HG02973 (cell line): ENCODE measurements around the gene LGR5.
"Not testable (repeated sequence)": the region's sequence is repeated elsewhere in the genome, so short reads cannot be mapped to it uniquely, and the experiment has no call there.

Experiments used
- ATAC-seq: cut with Tn5 transposase; IDR thresholded peaks from one replicate; pipeline ENCODE4 v1.9.1; 2021; ENCODE audit warnings: moderate library complexity; ENCODE audit not compliant: unreplicated experiment

LGR5 gene

GRCh38 chr12:71472441-71472911, 32.9 kb downstream of the LGR5 start:
- ATAC-seq = no peak

GRCh38 chr12:71474791-71475190, 35.2 kb downstream of the LGR5 start:
- no peak for ATAC-seq

GRCh38 chr12:71475280-71475679, 35.7 kb downstream of the LGR5 start:
- ATAC-seq = no peak

- no peak for ATAC-seq
Measured at GRCh38 chr12:71476513-71476912, 36.9 kb downstream of the LGR5 start.

- ATAC-seq = no peak
Measured at GRCh38 chr12:71477609-71478008, 38.0 kb downstream of the LGR5 start.

GRCh38 chr12:71478270-71478669, 38.7 kb downstream of the LGR5 start:
- no peak for ATAC-seq

GRCh38 chr12:71484272-71484905, 44.8 kb downstream of the LGR5 start:
- ATAC-seq = no peak

- not testable (repeated sequence) for ATAC-seq
Measured at GRCh38 chr12:71490844-71491243, 51.2 kb downstream of the LGR5 start.

GRCh38 chr12:71492604-71493003, 53.0 kb downstream of the LGR5 start:
- no peak for ATAC-seq

- ATAC-seq = no peak
Measured at GRCh38 chr12:71499834-71500233, 60.2 kb downstream of the LGR5 start.

- ATAC-seq = no peak
Measured at GRCh38 chr12:71503579-71504391, 64.2 kb downstream of the LGR5 start.

GRCh38 chr12:71504476-71504875, 64.9 kb downstream of the LGR5 start:
- no peak for ATAC-seq

- no peak for ATAC-seq
Measured at GRCh38 chr12:71509705-71510104, 70.1 kb downstream of the LGR5 start.

GRCh38 chr12:71517145-71517846, 77.7 kb downstream of the LGR5 start:
- no peak for ATAC-seq

- no peak for ATAC-seq
Measured at GRCh38 chr12:71521125-71521524, 81.5 kb downstream of the LGR5 start.

- ATAC-seq = no peak
Measured at GRCh38 chr12:71524626-71525025, 85.0 kb downstream of the LGR5 start.

- no peak for ATAC-seq
Measured at GRCh38 chr12:71533703-71534102, 94.1 kb downstream of the LGR5 start.

GRCh38 chr12:71536279-71536938, 96.8 kb downstream of the LGR5 start:
- no peak for ATAC-seq

GRCh38 chr12:71536939-71537622, 97.5 kb downstream of the LGR5 start:
- no peak for ATAC-seq

- ATAC-seq = no peak
Measured at GRCh38 chr12:71538807-71539206, 99.2 kb downstream of the LGR5 start.

- no peak for ATAC-seq
Measured at GRCh38 chr12:71541583-71541982, 102.0 kb downstream of the LGR5 start.
